K562 (cell line): Measurements from ENCODE around the gene ZNF41.

Source experiments
- POLR2A ChIP-seq: fragments of 450-650 bp; conservative IDR thresholded peaks from 2 replicates; pipeline ENCODE4 v1.6.1; 2016
- RFX5 ChIP-seq: IDR thresholded peaks from 2 replicates; pipeline ENCODE4 v1.6.1; 2011; ENCODE audit warnings: low read depth, mild to moderate bottlenecking, improper control_type of control experiment, low read length
- ZNF239 ChIP-seq: fragments of 250-450 bp; sonication (Bioruptor Pico); IDR thresholded peaks from 2 replicates; pipeline ENCODE4 v1.4.0; 2020; ENCODE audit warnings: mild to moderate bottlenecking
- TF ChIP-seq, protein P1 (sequence below): fragments of 250-450 bp; sonication (Bioruptor Pico); IDR thresholded peaks from 2 replicates; pipeline ENCODE4 v1.8.0; 2022; ENCODE audit warnings: inconsistent platforms
- TF ChIP-seq, protein P2 (sequence below), 3 experiments: IDR thresholded peaks in 2 of 3; conservative IDR thresholded peaks in 1 of 3; 2 replicates each; pipeline ENCODE4 v1.5.1; 2011 to 2012; ENCODE audit warnings: low read length in 3 of 3, mild to moderate bottlenecking in 3 of 3, control low read depth in 2 of 3, improper control_type of control experiment in 1 of 3, inconsistent platforms in 1 of 3, low read depth in 1 of 3, mixed read lengths in 1 of 3, moderate library complexity in 1 of 3; ENCODE audit not compliant: insufficient read depth in 2 of 3

DNA sequence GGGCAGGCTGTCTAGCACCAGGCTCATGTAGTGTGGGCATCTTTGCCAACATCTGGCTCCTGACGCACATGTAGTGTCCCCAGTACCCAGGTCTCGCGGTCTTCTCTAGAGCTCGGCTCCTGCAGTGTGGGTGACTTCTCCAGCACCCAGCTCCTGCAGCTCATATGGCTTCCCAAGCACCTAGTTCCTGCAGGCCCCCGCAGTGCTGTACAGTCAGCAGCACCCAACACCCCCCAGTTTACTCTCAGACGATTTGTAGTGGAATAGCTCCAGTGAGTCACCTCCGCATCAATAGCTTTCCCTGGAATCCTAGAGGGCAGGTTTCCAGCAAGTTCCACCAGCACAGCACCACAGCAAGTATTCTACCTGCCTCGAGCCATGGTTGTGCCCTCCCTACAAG lies 30.9 kb downstream of the ZNF41 start:
- TF ChIP-seq POLR2A (no peak), ZNF239 (no peak), RFX5 (no peak)
- TF ChIP-seq, protein P1, sequence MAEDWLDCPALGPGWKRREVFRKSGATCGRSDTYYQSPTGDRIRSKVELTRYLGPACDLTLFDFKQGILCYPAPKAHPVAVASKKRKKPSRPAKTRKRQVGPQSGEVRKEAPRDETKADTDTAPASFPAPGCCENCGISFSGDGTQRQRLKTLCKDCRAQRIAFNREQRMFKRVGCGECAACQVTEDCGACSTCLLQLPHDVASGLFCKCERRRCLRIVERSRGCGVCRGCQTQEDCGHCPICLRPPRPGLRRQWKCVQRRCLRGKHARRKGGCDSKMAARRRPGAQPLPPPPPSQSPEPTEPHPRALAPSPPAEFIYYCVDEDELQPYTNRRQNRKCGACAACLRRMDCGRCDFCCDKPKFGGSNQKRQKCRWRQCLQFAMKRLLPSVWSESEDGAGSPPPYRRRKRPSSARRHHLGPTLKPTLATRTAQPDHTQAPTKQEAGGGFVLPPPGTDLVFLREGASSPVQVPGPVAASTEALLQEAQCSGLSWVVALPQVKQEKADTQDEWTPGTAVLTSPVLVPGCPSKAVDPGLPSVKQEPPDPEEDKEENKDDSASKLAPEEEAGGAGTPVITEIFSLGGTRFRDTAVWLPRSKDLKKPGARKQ, result no peak
- TF ChIP-seq, protein P2, sequence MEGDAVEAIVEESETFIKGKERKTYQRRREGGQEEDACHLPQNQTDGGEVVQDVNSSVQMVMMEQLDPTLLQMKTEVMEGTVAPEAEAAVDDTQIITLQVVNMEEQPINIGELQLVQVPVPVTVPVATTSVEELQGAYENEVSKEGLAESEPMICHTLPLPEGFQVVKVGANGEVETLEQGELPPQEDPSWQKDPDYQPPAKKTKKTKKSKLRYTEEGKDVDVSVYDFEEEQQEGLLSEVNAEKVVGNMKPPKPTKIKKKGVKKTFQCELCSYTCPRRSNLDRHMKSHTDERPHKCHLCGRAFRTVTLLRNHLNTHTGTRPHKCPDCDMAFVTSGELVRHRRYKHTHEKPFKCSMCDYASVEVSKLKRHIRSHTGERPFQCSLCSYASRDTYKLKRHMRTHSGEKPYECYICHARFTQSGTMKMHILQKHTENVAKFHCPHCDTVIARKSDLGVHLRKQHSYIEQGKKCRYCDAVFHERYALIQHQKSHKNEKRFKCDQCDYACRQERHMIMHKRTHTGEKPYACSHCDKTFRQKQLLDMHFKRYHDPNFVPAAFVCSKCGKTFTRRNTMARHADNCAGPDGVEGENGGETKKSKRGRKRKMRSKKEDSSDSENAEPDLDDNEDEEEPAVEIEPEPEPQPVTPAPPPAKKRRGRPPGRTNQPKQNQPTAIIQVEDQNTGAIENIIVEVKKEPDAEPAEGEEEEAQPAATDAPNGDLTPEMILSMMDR (IDR thresholded peaks at IDR 0.05 in 2 of 3, conservative IDR thresholded peaks at IDR 0.05 in 1 of 3; ENCODE audit: insufficient read depth in 2 of 3, low read depth in 1 of 3, low read length in 3 of 3), result no peak
